ENCODE measurements around the gene TASOR2. TPM values are rescaled to one million over a fixed set of nuclear protein-coding genes. Genes with fewer than 3 reads are reported as not detected.

TASOR2 gene, protein sequence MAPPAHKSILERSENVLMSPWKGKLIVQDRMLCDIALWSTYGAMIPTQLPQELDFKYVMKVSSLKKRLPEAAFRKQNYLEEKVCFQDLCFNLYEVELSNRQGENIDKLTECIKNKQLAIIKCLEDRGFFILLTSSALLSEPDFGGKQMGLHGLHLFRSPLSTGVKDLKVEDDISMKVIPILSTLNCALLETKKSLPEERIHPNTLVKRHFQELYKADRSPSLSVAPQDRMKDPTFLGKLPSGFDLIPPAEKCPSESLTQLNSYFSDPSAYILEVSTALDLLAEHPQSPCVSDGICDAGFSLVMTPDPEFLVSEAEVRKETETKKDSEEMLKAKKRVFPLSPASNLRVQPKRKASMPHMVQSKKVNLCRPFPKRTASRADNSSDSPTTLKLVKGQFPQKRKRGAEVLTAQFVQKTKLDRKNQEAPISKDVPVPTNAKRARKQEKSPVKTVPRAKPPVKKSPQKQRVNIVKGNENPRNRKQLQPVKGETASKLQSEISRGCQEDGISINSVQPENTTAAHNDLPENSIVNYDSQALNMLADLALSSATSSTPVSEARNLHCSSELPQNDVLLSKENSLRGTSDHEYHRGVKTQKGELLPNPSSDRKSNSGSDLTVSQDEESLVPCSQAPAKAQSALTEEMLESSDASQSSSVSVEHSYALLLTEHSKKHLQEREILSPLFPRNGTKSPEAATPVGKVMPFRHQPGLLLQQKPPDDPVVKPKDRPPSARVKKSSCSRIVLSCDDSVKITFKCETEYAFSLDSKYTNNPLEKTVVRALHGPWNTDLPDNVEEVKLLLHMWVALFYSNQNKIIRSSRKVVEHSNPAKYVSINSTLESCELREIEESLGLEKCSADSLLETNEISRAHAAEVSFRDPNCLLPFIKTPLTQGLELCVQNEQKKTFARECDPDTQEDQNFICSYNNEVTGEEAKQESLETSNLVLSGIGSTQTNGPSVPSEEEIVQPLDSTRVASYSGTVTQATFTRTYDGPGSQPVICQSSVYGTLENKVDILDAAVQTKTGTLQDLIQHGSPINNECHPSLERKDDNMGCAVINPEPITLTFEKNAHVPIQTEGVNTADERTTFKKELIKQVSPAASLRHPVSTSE (N-terminal part only)
- total RNA-seq (141 TPM), polyA plus RNA-seq (20.4 TPM)

DNA sequence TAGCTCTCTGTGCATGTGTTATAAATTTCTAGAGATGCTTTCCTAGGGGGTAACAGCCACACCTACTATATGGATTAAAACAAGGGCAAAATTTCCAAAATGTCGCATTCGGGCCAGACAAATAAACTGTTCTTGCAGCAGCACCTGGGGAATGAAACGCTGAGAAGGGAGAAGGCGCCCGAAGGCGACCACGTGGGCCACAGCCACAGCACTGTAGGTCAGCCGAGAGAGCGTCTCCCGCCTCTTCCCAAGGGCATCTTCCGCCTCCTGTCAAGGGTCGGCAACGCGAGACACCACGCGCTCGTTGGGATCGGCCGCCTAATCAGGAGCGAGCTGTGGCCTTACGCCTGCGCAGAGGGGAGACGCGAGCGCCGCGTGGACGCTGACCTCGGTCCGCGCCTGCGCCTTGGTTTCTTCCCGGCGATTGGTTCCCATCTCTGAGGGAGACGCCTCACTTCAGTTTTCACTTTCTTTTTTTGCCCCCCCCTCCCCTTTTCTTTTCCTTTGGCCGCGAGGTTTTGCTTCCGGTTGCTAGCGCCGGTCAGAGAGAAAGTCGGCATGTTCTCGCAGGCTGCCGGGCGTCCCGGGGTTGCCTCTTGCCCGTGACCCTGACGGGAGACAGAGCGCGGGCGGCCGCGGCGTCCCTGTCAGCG lies at the start of gene TASOR2:
Gene TASOR2 (plus strand): TSS at position 521 of the 653 bp plus-strand sequence. CDS start 35,805 bp downstream, outside the sequence.
- DNase-seq (ENCODE audit: extremely low spot score), result peak; percentile 96
- Histone ChIP-seq H3K4me1 (ENCODE audit: insufficient read depth) (no peaks in the 10 kb centered on the region), H3K4me3 (ENCODE audit: low read depth, low read length) (peak within 1 kb of the TSS; percentile 96), H3K36me3 (ENCODE audit: insufficient read depth) (no peaks in the 10 kb centered on the region), H3K27ac (ENCODE audit: low read depth) (peak within 1 kb of the TSS; percentile 76)
- under 1% methylated on average over 54 of the region's 54 CpGs for WGBS

DNA sequence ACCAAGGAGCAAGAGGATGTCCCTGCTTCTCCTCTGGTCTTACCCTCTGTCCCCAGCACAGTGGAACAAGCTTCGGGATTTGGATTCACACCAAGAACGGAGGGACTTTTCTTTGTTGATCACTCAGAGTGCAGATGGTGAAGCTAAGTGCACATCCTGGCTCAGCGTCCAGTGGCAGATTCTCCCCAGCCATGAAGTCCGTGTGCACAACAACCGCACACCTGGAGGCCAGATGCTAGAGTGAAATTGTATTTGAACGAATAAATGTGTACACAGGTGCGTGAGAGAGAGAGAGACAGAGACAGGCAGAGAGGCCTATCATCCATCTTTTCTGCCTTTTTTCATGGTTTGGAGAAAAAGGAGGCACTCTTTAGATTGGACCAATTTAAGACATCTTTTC lies 49.7 kb upstream of the TASOR2 start:
- Histone ChIP-seq H3K4me1 (ENCODE audit: insufficient read depth) (no peaks in the 10 kb centered on the region), H3K36me3 (ENCODE audit: insufficient read depth) (no peaks in the 10 kb centered on the region), H3K27ac (ENCODE audit: low read depth) (no peak overlapping the region), H3K4me3 (ENCODE audit: low read depth, low read length) (no peak overlapping the region)
- 88% methylated on average over 7 of the region's 7 CpGs for WGBS
- no peak for DNase-seq (ENCODE audit: extremely low spot score)

DNA sequence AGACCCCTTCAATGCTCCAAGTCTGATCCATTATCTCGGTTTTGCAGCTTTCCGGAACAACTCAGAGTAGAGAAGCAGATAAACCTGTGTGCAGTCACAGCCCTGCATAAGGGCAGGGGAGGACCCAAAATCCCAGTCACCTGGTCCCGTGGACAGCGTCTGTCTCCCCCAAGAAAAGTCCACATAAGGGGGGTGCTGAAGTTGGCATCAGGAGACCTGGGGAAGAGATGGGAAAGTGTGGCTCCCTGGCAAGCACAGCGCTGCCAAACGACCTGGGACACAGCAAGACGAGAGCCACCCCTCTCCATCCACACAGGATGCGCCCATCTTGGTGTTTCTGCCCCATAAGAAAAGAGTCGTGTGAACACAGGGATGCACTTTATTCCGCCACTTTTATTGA lies 46.1 kb upstream of the TASOR2 start:
- 86% methylated on average over 10 of the region's 10 CpGs for WGBS
- Histone ChIP-seq H3K4me1 (ENCODE audit: insufficient read depth) (no peaks in the 10 kb centered on the region), H3K36me3 (ENCODE audit: insufficient read depth) (no peaks in the 10 kb centered on the region), H3K4me3 (ENCODE audit: low read depth, low read length) (no peak overlapping the region), H3K27ac (ENCODE audit: low read depth) (no peak overlapping the region)
- no peak for DNase-seq (ENCODE audit: extremely low spot score)

DNA sequence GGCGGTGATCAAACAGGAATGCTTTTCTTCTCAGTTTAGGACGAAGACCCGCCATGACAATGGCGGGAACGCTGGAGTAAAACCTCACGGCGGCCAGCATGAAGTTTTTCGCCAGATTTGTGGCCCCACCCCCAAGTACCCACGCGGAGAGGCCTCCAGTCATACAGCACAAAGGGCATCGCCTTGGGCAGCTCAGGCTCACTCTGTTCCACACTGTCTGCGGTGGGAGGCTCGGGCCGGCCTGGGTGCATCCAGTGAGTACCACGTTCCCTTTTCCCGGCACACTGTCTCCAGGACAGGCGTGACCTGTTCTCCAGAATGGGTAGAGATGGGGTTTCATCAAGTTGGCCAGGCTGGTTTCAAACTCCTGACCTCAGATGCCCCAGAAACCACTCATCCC lies 45.6 kb upstream of the TASOR2 start:
- DNase-seq (ENCODE audit: extremely low spot score), result no peak
- no peaks in the 10 kb centered on the region for H3K4me1 ChIP-seq (ENCODE audit: insufficient read depth)
- H3K4me3 ChIP-seq (ENCODE audit: low read depth, low read length), result no peak overlapping the region
- WGBS, result 97% methylated on average over 17 of the region's 17 CpGs
- H3K36me3 ChIP-seq (ENCODE audit: insufficient read depth), result no peaks in the 10 kb centered on the region
- H3K27ac ChIP-seq (ENCODE audit: low read depth), result no peak overlapping the region

DNA sequence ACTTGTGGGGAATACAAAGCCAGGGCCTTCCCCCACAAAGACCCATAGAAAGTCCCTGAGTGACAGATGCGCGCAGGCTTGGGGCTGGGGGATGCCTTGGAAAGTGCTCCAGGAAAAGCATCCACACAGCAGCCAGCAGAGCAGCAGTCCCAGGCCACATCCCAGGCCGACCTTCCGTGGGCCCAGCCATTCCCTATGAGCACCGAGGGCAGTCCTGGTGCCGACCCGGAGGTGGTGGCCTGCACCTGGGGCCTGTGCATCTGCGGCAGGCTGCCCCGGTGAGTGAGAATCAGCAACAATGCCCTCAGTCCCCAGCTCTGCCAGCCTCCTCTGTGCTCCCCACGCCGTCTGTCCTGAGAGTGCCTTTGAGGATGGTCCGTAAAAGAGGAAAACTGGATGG lies 44.6 kb upstream of the TASOR2 start:
- DNase-seq (ENCODE audit: extremely low spot score), result no peak
- Histone ChIP-seq H3K4me1 (ENCODE audit: insufficient read depth) (no peaks in the 10 kb centered on the region), H3K4me3 (ENCODE audit: low read depth, low read length) (no peak overlapping the region), H3K27ac (ENCODE audit: low read depth) (no peak overlapping the region), H3K36me3 (ENCODE audit: insufficient read depth) (no peaks in the 10 kb centered on the region)
- 95% methylated on average over 12 of the region's 12 CpGs for WGBS

DNA sequence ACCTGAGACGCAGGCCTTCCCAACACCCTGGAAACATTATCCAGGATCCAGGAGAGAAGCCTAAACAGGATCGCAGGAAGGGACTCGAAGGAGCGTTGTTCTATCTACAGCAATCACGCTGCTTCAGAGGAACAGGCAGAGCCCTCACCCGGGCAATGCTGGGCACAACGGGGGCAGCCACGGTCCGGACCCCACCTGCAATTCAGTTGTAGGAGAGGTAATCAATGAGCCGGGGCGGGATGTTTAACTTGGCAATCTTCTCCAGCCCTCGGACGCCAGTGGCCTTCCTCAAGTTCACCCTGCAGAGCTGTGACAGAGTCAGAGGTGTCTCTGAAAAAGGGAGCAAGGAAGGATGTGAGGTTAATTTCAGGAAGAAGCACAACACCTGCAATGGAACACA lies 44.1 kb upstream of the TASOR2 start:
- Histone ChIP-seq H3K4me1 (ENCODE audit: insufficient read depth) (no peaks in the 10 kb centered on the region), H3K36me3 (ENCODE audit: insufficient read depth) (no peaks in the 10 kb centered on the region), H3K4me3 (ENCODE audit: low read depth, low read length) (no peak overlapping the region), H3K27ac (ENCODE audit: low read depth) (no peak overlapping the region)
- 90% methylated on average over 13 of the region's 13 CpGs for WGBS
- DNase-seq (ENCODE audit: extremely low spot score), result no peak

DNA sequence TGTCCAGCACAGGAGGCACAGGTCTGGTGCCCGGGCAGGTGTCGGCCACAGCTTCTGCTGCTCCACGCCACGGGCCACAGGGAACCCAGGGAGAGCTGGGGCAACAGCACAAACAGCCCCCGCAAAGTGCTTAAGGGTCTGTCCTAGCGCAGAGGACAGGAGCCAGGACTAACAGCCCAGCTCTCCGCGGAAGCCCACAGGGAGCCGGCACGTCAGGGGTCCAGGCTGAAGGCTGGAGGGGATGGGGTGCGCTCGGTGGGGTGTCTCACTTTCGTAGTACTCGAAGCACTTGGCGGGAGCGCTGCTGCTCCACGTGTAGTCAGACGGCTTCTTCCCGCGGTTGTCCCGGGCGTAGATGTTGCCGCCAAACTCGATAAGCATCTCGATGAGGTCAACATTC lies 43.1 kb upstream of the TASOR2 start:
- no peak for DNase-seq (ENCODE audit: extremely low spot score)
- Histone ChIP-seq H3K4me3 (ENCODE audit: low read depth, low read length) (no peak overlapping the region), H3K36me3 (ENCODE audit: insufficient read depth) (no peaks in the 10 kb centered on the region), H3K27ac (ENCODE audit: low read depth) (no peak overlapping the region), H3K4me1 (ENCODE audit: insufficient read depth) (no peaks in the 10 kb centered on the region)
- 91% methylated on average over 25 of the region's 25 CpGs for WGBS

DNA sequence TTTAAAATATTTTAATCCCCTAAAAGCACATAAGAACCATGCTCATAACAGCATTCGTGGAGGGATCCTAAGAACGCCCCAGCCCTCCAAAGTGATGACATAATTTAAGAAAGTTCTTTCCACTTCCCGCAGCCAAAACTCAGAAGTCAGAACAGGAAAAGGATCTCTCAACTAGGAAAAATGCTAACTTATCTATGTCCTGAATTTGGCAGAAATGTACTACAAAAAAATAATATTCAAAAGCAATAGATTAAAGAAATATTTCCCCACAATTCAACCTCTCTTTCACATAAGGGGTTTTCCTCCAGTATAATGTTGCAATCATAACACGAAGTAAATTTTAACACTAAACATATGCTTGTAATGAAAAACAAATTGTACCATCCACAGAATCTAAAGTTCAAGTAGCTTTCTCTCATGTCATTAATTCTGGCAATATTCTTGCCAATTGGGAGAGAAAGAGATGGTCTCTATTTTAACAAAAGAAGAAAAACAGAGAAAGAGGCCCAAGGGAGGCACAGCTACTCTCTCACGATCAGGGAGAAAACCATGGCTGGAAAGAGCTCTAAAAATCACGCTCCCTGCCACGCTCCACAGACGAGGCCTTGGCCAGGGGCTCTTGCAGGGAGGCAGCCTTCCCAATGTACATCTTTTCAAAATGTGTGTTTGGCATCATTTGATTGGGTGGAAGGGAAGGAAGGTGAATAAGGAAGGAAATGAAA lies 41.1 kb upstream of the TASOR2 start:
- peak; percentile 53 for DNase-seq (ENCODE audit: extremely low spot score)
- 57% methylated on average over 8 of the region's 8 CpGs for WGBS
- no peaks in the 10 kb centered on the region for H3K4me1 ChIP-seq (ENCODE audit: insufficient read depth)
- no peak overlapping the region for H3K27ac ChIP-seq (ENCODE audit: low read depth)
- H3K36me3 ChIP-seq (ENCODE audit: insufficient read depth), result peaks cover 2% of the 10 kb centered on the region
- no peak overlapping the region for H3K4me3 ChIP-seq (ENCODE audit: low read depth, low read length)

DNA sequence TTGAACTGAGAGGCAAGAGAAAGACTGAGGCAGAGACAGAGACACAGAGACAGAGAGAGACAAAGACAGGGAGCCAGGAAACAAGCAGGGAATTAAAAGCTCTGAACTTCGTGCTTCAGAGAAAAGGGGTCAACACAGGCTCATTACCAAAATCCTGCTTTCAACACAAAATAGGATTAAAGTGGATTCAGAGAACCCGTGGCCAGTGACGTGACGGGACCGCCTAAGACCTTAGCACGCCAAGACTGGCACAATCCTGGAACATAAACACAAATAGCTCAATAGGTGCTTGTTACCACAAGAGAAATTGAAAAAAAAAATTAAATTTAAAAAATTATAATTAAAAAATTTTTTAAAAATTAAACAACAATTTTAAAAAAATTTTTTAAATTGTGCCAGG lies 39.7 kb upstream of the TASOR2 start:
- Histone ChIP-seq H3K4me3 (ENCODE audit: low read depth, low read length) (no peak overlapping the region), H3K36me3 (ENCODE audit: insufficient read depth) (peaks cover 6% of the 10 kb centered on the region), H3K4me1 (ENCODE audit: insufficient read depth) (no peaks in the 10 kb centered on the region), H3K27ac (ENCODE audit: low read depth) (no peak overlapping the region)
- 93% methylated on average over 6 of the region's 6 CpGs for WGBS
- no peak for DNase-seq (ENCODE audit: extremely low spot score)

DNA sequence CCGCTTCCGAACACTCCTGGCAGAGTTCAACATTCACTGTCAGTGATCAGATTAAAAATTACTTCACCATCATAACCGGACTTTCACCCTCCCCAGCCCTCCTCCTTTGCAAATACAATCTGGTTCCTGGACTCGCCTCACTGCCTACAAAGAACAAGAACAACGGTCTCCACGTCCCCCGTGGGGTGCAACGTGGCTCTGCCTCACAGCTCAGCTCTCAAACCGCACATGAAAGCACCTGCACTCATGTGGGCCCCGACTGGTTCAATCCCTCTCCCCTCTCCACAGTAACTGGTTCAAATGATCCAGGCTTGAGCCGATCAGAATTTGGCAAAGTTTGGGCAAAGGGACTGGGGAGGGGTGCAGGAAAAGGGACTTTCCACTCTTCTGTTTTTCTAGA lies 39.3 kb upstream of the TASOR2 start:
- H3K4me1 ChIP-seq (ENCODE audit: insufficient read depth), result no peaks in the 10 kb centered on the region
- H3K36me3 ChIP-seq (ENCODE audit: insufficient read depth), result peaks cover 6% of the 10 kb centered on the region
- 74% methylated on average over 11 of the region's 11 CpGs for WGBS
- H3K27ac ChIP-seq (ENCODE audit: low read depth), result no peak overlapping the region
- no peak overlapping the region for H3K4me3 ChIP-seq (ENCODE audit: low read depth, low read length)
- DNase-seq (ENCODE audit: extremely low spot score), result no peak

DNA sequence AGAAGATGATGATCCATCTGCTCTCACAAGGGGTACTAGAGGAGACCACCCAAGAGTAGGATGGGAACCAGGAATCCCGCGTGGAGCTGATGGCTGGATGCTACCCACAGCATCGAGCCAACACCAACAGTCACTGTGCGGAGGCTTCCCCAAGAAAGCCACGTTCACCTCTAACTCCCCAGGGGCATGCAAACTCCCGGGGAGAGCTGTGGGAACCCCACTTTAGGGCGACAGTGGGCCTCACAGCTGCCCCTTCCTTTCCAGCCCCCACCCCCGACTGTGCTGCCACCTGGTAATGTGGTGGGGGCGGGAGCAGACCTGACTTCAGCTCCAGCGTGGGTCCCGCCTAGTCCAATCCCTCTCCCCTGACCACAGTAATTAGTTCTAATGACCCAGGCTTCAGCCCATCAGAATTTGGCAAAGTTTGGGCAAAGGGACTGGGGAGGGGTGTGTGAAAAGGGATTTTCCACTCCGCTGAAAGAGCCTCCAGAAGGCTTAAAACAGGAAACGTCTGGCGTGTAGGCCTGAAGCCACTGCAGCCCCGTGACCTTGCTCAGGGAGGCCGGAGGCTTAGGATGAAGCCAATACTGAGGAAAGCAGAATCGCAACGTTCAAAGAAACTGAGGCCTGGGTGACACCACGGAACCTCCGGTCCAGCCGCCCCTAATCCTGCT lies 38.6 kb upstream of the TASOR2 start:
- Histone ChIP-seq H3K27ac (ENCODE audit: low read depth) (no peak overlapping the region), H3K4me3 (ENCODE audit: low read depth, low read length) (no peak overlapping the region), H3K4me1 (ENCODE audit: insufficient read depth) (no peaks in the 10 kb centered on the region), H3K36me3 (ENCODE audit: insufficient read depth) (peaks cover 6% of the 10 kb centered on the region)
- 81% methylated on average over 21 of the region's 21 CpGs for WGBS
- no peak for DNase-seq (ENCODE audit: extremely low spot score)

DNA sequence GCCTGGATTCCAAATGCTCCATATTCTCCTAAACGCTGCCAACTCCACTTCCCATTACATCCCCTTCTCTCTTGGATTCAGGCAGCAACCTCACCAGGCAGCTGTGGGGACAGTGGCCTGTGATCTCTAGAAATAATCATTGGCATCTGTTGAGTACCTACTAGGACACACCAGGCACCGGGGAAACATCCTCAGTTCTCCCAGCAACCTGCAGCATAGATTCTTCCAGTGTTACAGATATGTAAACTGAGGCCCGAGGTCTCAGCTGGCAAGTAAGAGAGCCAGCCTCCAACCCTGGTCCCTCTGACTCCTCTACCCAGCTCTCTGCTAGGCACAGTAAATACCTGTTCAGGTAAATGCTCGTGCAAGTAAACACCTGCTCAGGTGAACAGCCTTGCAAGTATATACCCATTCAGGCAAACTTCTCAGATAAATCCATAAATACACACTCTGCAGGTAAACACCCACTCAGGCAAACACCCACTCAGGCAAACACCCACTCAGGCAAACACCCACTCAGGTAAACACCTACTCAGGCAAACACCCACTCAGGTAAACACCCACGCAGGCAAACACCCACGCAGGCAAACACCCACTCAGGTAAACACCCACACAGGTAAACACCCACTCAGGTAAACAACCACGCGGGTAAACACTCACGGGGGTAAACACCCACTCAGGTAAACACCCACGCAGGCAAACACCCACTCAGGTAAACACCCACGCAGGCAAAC lies 37.0 kb upstream of the TASOR2 start:
- Histone ChIP-seq H3K4me1 (ENCODE audit: insufficient read depth) (no peaks in the 10 kb centered on the region), H3K4me3 (ENCODE audit: low read depth, low read length) (no peak overlapping the region), H3K36me3 (ENCODE audit: insufficient read depth) (peaks cover 6% of the 10 kb centered on the region), H3K27ac (ENCODE audit: low read depth) (no peak overlapping the region)
- no peak for DNase-seq (ENCODE audit: extremely low spot score)
- WGBS, result 87% methylated on average over 11 of the region's 11 CpGs

Measured in urinary bladder (tissue), 4 donors.